GM21528 (cell line): Measurements from ENCODE around the gene ZNF287.
"Not testable (repeated sequence)": the region's sequence is repeated elsewhere in the genome, so short reads cannot be mapped to it uniquely, and the experiment has no call there.

Experiments
- ATAC-seq: cut with Tn5 transposase; IDR thresholded peaks from one replicate; pipeline ENCODE4 v1.9.1; 2021; ENCODE audit warnings: mild to moderate bottlenecking, moderate library complexity; ENCODE audit not compliant: unreplicated experiment, low FRiP score

The ZNF287 gene

DNA sequence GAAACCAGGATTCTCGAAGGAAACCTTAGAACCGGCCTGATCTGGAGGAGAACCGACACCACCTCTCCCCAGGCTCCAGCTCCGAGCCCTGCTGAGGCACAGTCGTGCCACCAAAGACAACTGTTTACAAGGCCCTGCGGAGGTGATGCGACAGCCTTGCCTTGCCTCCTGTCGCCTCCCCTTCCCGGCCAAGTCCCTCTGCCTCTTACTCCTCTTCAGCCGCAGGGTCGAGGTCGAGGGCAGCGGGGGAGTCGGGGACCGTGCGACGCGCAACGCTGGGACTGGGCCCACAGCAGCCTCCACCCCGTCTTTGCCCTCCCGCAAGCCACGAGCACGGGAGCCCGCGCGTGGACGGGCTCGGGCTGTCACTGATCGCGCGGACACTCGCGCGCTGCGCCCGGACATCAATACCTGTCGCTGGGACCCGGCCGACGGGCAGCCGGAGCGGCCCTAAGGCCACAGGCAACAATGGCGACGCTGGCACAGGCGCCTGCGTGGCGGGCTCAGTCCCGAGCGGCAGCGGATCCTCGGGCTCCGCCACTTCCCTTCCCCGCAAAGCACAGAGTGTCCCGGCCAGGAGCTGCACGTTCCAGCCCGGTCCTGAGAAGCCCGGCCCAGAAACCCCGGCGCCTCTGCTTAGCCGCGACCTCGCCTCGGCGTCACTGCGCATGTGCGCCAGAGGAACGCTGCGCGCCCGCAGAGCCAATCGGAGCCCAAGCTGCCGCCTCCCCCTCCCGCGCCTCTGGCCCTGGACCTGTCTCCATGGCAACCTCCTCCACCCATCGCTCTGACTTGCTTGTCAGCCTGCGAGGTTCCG, at the start of gene ZNF287:
Gene ZNF287 (minus strand): TSS at position 664 of the 817 bp plus-strand sequence. CDS start 1,473 bp downstream, outside the sequence.
- peak; percentile 93 for ATAC-seq

DNA sequence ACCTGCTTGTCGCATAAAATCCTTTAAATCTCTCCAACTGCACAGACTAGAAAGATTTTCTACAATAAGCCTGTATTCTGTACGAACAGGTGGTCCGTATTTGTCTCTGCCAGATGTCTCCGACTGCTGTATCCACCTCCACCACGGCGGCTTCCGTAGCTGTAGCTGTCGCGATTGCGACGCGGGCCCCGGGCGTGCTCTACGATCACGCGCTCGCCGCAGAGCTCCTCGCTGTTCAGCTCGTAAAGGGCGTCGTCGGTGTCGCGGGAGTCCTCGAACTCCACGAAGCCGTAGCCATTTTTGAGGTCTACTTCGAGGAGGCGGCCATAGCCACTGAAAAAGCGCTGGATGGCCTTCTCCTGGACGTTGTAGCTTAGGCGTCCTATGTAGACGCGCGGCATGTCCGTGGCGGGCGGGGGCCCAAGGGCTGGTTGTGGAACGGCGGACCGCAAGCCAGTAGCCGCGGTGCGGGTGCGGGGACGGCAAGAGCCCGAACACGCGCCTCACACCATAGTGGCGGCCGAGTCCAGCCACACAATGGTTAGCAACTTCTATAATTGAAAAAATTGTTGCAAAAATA, 48.6 kb upstream of the ZNF287 start:
- ATAC-seq, result no peak

DNA sequence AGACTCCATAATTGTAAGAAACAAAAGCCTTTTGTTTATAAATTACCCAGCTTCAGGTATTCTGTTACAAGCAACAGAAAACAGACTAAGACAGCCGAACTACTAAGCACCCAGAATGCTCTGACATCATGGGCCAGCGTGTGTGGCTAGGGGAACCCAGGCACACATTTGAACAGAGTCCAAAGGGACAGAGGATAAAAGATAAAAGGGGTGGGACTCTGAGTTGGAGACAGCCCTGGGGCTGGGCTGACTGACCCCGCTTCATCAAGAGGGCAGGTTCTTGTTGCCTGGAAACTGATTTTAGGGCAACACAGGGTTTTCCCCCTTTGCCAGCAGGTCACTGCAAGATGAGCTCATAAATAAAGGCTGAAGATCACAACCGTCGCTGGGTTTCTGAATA, 30.5 kb upstream of the ZNF287 start:
- ATAC-seq, result no peak

DNA sequence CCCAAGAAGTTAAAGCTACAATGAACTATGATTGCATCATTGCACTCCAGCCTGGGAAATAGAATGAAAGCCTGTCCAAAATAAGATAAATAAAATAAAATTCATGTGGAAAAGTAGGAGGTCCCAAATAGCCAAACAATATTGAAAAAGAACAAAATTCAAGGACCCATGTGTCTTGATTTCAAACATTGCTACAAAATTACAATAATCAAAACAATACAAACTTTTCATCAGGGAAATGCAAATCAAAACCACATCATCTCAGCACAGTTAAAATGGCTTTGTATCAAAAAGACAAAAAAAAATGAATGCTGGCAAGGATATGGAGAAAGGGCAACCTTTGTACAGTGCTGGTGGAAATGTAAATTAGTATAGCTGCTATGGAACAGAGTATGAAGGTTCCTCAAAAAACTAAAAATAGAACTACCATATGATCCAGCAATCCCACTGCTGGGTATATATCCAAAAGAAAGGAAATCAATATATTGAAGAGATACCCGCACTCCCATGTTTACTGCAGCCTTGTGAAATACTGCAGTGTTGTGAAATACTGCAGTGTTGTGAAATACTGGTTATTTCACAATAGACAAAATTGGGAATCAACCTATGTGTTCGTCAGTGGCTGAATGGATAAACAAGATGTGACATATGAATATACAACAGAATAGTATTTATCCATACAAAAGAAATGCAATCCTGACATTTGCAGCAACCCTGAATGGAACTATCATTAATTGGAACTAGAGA, 24.5 kb upstream of the ZNF287 start:
- ATAC-seq, result no peak

DNA sequence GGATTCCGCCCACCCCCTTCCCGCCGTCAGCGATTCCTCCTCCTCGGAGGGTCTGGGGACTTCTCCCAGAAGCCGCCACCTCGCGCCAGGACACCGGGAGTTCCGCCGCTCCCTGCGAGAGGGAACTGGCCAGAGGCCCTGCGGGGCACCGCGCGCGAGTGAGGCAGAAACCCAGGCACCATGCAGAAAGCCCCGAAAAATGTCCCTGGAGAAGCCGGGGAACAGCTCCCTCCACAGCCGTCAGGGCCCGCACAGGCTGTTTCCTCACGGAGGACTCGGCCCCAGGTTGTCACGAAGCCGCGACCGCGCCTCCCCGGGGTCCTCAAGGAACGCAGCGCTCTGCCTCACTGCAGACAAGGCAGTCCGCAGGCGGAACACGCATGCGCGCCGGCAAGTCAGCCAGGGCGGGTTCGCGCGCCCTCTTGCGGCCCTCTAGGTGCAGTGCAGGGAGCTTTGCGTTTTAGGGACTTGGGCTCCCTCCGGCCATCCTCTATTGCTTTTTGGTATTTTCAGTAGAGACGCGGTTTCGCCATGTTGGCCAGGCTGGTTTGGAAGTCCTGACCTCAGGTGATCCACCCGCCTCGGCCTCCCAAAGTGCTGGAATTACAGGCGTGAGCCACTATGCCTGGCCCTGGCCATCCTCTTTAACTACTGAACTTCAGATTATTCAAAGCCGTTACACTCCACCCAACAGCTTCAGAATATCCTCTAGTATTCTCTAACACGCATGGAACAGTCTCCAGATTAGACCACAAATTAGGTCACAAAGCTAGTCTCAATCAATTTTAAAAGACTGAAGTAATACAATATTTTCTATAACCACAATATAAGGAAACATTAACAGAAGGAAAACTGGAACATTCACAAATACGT, 20.3 kb upstream of the ZNF287 start:
- peak; percentile 70 for ATAC-seq

DNA sequence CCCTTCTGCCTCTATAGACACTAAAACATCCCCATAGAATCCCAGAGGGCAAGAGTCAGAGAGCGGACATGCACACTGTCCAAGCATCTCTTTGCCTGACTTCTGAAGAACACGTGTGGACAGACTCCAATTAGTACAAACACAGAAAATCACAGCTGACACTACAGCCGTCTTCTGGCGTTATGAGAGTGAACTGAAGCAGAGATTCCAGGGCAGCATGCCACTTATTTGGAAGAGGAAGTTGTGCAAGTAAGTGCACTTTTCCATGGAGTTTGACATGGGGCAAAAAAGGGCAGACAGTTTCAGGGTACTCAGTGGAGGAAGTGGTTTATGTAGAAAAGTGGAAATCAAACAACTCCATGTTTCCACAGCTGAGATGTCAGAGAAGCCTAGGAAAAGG, 16.8 kb upstream of the ZNF287 start:
- no peak for ATAC-seq

DNA sequence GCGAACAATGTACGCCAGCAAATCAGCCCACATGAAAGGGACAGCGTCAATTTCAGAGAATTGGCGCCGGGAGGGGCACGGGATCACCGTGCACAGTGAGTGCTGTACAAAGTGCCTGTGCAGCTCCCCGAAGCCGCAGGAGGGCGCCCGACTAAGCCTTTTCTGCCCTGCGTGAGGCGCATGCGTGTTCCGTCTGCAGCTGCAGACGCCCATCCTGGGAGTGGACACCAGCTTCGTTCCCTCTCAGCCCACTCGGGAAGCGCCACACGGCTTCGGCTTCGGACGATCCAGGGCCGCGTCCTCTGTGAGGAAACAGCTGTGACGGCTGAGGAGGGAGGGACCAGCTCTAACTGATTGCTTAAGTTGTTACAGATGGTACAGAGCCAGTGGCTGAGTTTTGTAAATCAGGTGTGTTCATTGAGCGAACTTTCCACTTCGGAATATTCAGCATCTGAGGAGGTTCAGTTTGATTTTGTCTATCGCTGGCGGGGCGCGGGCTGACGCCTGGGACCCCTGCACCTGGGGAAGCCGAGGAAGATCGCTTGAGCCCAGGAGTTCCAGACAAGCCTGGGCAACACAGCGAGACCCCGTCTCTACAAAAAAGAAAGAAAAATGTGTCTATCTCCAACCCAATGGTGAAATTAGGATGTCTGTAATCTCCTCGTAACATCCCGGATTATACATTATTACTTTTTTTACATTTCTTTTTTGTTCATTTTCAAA, 15.4 kb upstream of the ZNF287 start:
- no peak for ATAC-seq

DNA sequence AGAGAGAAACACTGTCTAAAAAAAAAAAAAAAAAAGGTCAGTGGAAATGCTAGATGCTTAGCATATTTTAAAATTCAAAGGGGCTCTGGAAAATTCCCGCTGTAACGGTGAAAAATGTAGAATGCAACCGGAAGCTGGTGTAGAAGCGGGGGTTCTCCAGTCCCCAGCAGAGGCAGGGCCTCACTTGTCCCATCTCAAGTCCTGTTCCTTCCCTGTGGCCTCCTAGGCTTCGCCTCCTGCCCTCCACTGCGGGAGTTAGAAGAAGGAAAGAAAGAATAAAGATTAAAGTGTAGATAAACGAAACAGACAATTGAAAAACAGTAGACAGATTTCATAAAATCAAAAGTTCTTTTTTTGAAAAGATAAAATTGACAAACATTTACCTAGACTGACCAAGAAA, 14.8 kb upstream of the ZNF287 start:
- ATAC-seq, result no peak

DNA sequence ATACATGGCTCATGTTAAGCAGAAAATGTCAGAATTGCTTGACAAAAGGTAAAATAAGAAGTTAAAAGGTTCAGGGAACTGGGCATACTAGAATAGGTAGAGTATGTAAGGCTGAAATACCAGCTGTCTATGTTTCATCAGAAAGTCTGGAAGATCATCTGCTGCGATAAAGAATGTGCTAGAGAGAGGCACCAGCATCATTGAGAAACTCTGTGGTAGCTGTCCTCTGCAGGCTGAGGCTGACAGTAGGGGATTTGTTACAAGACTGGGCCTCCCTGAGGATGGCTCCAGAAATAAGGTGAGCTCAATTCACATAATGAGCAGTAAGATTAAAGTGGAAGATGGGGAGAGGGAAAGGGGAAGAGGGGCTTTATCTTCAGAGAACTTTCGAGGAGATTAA, 4.5 kb upstream of the ZNF287 start:
- ATAC-seq, result no peak

DNA sequence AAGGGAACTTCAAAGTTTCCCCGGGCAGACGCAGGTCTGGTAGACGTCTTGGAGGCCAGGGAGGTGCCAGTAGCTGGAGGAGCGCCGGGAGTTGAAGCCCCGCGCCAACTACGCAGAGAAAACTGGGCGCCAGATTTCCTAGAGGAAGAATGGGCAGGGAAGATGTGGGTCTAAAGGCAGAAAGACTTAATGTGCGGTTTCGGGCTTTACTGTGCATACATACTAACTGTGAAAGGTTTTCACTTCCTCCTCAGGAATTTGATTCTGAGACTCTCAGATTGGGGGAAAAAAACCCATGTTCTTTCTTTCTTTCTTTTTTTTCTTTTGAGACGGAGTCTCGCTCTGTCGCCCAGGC, 331 bp upstream of the ZNF287 start:
- peak; percentile 32 for ATAC-seq

DNA sequence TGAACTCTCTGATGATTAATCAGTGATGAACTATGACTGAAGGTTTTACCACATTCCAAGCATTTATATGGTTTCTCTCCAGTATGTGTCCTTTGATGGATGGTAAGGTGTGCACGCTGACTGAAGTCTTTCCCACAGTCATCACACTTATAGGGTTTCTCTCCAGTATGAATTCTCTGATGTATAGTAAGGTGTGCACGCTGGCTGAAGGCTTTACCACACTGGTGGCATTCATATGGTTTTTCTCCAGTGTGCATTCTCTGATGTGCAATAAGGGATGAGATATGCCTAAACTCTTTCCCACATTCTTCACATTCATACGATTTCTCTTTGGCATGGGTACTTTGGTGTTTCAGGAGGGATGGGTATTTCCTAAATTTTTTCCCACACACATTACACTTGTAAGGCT, 16.4 kb downstream of the ZNF287 start:
- ATAC-seq, result no peak

DNA sequence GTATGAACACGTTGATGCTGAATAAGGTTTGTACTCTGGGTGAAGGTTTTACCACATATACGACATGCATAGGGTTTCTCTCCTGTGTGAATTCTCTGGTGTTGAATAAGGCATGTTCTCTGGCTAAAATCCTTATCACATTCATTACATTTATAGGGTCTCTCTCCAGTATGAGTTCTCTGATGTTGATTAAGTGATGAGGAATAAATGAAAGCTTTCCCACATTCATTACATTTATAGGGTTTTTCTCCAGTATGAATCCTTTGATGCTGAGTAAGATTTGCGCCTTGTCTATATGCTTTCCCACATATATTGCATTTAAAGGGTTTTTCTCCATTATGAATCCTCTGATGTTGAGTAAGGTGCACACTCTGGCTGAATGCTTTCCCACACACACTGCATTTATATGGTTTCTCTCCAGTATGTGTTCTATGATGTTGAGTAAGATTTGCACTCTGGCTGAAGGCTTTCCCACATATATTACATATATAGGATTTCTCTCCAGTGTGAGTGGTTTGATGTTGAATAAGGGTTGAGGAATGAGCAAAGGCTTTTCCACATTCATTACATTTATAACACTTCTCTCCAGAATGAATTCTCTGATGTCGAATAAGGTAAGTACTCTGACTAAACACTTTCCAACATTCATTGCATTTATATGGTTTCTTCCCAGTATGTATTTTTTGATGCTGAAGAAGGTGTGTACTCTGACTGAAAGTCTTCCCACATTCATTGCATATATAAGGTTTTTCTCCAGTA, 16.9 kb downstream of the ZNF287 start:
- no peak for ATAC-seq

DNA sequence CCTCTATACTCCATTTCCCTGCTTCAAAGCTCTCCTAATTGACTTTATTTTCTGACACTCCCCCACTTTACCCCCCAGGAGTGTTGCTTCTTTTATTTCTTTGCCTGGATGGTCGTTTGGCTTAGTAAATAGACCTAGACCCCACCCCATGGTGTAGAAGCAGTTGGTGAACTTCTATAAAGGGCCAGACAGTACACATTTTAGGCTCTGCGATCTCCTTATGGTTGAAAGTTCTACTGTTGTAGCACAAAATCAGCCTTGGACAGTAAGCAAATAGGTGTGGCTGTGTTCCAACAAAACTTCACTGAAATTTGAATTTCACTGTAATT, 31.9 kb downstream of the ZNF287 start:
- ATAC-seq, result no peak

DNA sequence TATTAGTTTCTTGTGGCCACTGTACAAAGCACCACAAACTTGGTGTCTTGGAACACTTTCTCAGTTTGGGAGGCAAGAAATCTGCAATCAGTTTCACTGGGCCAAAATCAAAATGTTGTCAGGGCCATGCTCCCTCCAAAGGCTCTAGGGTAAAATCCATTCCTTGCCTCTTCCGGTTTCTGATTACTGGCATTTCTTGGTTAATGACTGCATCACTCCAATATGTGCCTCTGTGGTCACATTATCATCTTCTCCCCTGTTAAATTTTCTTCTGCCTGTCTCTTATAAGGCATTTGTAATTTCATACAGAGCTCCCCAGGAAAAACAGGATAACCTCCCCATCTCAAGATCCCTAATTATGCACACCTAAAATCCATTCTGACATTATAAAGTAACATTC, 34.8 kb downstream of the ZNF287 start:
- no peak for ATAC-seq

DNA sequence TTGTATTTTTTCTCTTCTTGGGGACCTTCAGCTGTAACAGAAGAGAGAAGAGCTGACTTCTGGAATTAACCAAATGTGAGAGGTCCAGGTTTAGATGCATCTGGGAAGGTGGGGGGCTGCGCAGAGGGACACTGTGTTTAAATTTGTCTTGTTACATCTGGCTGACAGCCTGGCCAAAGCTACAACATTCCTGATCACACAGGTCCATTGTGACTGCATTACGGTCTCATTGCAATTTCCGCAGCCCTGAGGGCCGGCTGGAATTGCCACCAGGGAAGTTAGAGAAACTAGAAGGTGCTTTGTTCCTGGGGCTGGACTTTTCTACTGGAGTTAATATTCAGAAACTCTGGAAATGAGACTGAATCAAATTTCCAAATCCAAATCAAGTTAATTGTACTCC, 39.1 kb downstream of the ZNF287 start:
- no peak for ATAC-seq

DNA sequence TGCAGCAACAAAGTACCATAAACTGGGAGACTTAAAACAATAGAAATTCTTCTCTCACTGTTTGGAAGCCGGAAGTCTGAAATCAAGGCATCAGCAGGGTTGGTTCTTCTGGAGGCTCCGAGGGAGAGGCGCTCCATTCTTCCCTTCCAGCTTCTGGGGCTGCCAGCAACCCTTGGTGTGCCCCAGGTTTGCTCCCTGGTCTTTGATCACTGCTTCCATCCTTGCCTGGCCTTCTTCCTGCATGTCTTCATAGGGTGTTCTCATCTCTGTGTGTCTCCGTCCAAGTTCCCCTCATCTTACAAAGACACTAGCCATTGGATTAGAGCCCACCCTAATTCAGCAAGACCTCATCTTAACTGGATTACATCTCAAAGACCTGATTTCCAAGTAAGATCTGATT, 41.7 kb downstream of the ZNF287 start:
- no peak for ATAC-seq

DNA sequence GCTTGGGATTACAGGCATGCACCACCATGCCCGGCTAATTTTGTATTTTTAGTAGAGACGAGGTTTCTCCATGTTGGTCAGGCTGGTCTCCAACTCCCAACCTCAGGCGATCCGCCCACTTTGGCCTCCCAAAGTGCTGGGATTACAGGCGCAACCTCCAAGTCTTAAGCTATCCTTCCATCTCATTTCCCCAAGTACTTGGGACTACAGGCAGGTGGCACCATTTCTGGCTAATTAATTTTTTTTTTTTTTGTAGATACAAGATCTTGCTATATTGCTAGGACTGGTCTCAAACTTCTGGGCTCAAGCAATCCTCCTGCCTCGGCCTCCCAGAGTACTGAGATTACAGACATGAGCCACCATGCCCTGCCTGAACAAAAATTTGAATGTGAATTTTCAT, 43.4 kb downstream of the ZNF287 start:
- not testable (repeated sequence) for ATAC-seq

DNA sequence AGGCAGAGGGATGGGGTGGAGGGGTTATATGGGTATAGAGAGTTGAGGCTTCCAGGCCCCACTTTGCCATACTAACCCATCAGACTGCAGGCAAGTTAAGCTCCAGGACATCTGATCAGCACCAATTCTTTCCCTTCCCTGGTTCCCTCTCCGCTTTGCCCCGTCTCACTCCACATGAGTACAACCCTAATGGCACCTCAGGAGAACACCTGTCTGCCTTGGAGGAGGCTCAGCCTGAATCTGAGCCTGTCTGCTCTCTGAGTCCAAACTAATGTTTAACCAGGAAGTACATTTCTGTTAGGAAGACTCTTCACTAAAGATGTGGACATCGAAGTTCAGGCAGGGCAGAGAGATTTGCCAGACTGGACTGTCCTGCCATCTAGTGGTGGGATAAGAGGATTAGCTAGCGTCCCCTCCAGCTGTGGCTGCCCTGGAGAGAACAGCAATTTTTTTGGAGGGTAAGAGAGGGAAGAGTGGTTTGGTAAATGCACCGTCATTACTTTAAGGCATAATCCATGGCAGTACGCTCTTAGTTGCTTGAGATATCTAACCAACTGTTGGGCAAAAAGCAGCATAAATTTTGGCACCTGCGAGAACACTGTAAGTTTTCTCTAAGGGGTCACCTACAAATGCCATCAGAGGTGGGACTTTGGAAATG, 47.8 kb downstream of the ZNF287 start:
- ATAC-seq, result no peak

DNA sequence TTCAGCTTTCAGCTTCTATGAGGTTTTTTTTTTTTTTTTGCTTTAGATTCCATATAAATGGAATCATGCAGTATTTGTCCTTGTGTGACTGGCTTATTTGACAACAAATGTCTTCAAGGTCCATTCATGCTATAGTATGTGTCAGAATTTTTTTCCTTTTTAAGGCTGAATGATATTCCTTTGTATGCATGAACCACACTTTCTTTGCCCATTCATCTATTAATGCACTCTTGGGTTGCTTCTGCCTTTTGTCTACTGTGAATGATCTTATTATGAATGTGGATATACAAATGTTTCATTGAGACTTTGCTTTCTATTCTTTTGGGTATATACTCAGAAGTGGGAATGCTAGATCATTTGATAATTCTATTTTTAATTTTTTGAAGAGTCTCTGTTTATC, 50.0 kb downstream of the ZNF287 start:
- ATAC-seq, result no peak
